Vagina (tissue), 2 donors: ENCODE data around the gene STIMATE.

ENCODE experiments used
- CTCF ChIP-seq, 3 experiments: fragments of 450-650 bp in 2 of 3; fragments of 200-600 bp in 1 of 3; sonication (generic) in 1 of 3; IDR thresholded peaks; one replicate each; pipeline ENCODE4 v1.5.1; 2017 to 2019; ENCODE audit warnings: antibody characterized with exemption in 3 of 3, mild to moderate bottlenecking in 2 of 3, moderate library complexity in 2 of 3
- POLR2AphosphoS5 ChIP-seq, 2 donors: sonication (generic); formaldehyde crosslinking; IDR thresholded peaks; one replicate each; pipeline ENCODE4 v1.9.0; 2017; ENCODE audit warnings: antibody characterized with exemption in 2 of 2, mild to moderate bottlenecking in 2 of 2, low read depth in 1 of 2; ENCODE audit not compliant: insufficient read depth in 1 of 2

GRCh38 chr3:52879581-52879980, 17.8 kb downstream of the STIMATE start:
- no peak for TF ChIP-seq CTCF (IDR thresholded peaks at IDR 0.05)
- no peak for TF ChIP-seq POLR2AphosphoS5 (IDR thresholded peaks at IDR 0.05; ENCODE audit: insufficient read depth in 1 of 2, low read depth in 1 of 2)
